Endothelial cell of umbilical vein (primary cell): ENCODE data around the gene ENDOD1. TPM values are rescaled to one million over a fixed set of nuclear protein-coding genes. Genes with fewer than 3 reads are reported as not detected.

Experiments used
- BruUV-seq: library from RNA; stranded (reverse); fragments of 400-500 nt; replicated peaks from 2 replicates; lab custom pipeline; 2021; lab: Mats Ljungman, UMichigan
- CTCF ChIA-PET: fragments of 300-600, 350-600 bp; sonication (Branson Sonifier 250); formaldehyde crosslinking; loops from one replicate; lab custom pipeline; 2021; ENCODE audit warnings: antibody characterized with exemption, inconsistent platforms; lab: Charles Lee
- POLR2A ChIA-PET: fragments of 300-600, 350-600 bp; sonication (Branson Sonifier 250); formaldehyde crosslinking; loops from one replicate; lab custom pipeline; 2021; ENCODE audit warnings: antibody characterized with exemption, inconsistent platforms; lab: Charles Lee
- DNase-seq: peaks from one replicate; pipeline ENCODE4 v3.0.0-alpha.2; 2011; ENCODE audit warnings: low read depth, low spot score
- FAIRE-seq: peaks from 2 replicates; lab custom pipeline; 2011; peaks lifted over from hg19 to GRCh38; lab: Jason Lieb, UNC
- H2AFZ ChIP-seq: 2 replicates; pipeline ENCODE4 v1.6.0; 2012; ENCODE audit warnings: low read depth, low read length, control low read depth, inconsistent platforms
- H3K27ac ChIP-seq: 2 replicates; pipeline ENCODE4 v1.5.1; 2011; ENCODE audit warnings: low read depth, mild to moderate bottlenecking, control low read depth, low read length, moderate library complexity; ENCODE audit not compliant: insufficient read depth
- H3K27me3 ChIP-seq, 2 experiments: 2 replicates each; pipeline versions ENCODE4 v1.6.0 to v1.6.1; 2011; ENCODE audit warnings: low read length in 2 of 2, mixed read lengths in 1 of 2; ENCODE audit not compliant: control insufficient read depth in 2 of 2, insufficient read depth in 2 of 2
- H3K36me3 ChIP-seq, 2 experiments: 2 replicates in 1 of 2; 3 replicates in 1 of 2; pipeline ENCODE4 v1.5.1; 2011; ENCODE audit warnings: low read length in 2 of 2, mild to moderate bottlenecking in 1 of 2, moderate library complexity in 1 of 2; ENCODE audit not compliant: control insufficient read depth in 2 of 2, insufficient read depth in 2 of 2; ENCODE audit errors: extremely low read depth in 1 of 2
- H3K4me1 ChIP-seq: 3 replicates; pipeline ENCODE4 v1.5.1; 2011; ENCODE audit warnings: mild to moderate bottlenecking, low read length; ENCODE audit not compliant: control insufficient read depth, insufficient read depth; ENCODE audit errors: extremely low read depth
- H3K4me2 ChIP-seq: 2 replicates; pipeline ENCODE4 v1.6.1; 2011; ENCODE audit warnings: low read length, control low read depth, mixed read lengths; ENCODE audit not compliant: insufficient read depth
- H3K4me3 ChIP-seq, 3 experiments: fragments of 200-600 bp in 1 of 3; sonication (generic), shearing (Covaris generic) in 1 of 3; replicated peaks in 1 of 3; 2 replicates each; pipeline ENCODE4 v1.5.1; 2011 to 2016; ENCODE audit warnings: control low read depth in 3 of 3, low read length in 3 of 3, mild to moderate bottlenecking in 2 of 3, inconsistent platforms in 1 of 3, low read depth in 1 of 3, moderate library complexity in 1 of 3; ENCODE audit not compliant: insufficient read depth in 1 of 3
- H3K79me2 ChIP-seq: 2 replicates; pipeline ENCODE4 v1.6.0; 2012; ENCODE audit warnings: low read length, inconsistent platforms; ENCODE audit not compliant: control insufficient read depth, insufficient read depth
- H3K9ac ChIP-seq: replicated peaks from 2 replicates; pipeline ENCODE3; 2011; ENCODE audit warnings: low read length, control low read depth; ENCODE audit not compliant: insufficient read depth; ENCODE audit errors: extremely low read depth
- H3K9me1 ChIP-seq: replicated peaks from 3 replicates; pipeline ENCODE4 v1.6.0; 2011; ENCODE audit warnings: mild to moderate bottlenecking, low read length; ENCODE audit not compliant: control insufficient read depth, insufficient read depth; ENCODE audit errors: extremely low read depth
- H3K9me3 ChIP-seq: replicated peaks from 2 replicates; pipeline ENCODE4 v1.5.1; 2012; ENCODE audit warnings: low read length, inconsistent platforms; ENCODE audit not compliant: control insufficient read depth, insufficient read depth
- H4K20me1 ChIP-seq: replicated peaks from 2 replicates; pipeline ENCODE3; 2011; ENCODE audit warnings: mild to moderate bottlenecking, low read length; ENCODE audit not compliant: control insufficient read depth, insufficient read depth; ENCODE audit errors: extremely low read depth
- EZH2 ChIP-seq: IDR thresholded peaks from 2 replicates; pipeline ENCODE4 v1.6.1; 2012; ENCODE audit warnings: borderline replicate concordance, low read depth, mild to moderate bottlenecking, moderate library complexity, low read length, inconsistent platforms; ENCODE audit not compliant: severe bottlenecking
- FOS ChIP-seq: IDR thresholded peaks from 2 replicates; pipeline ENCODE4 v1.6.1; 2011; ENCODE audit warnings: mild to moderate bottlenecking, low read length, moderate library complexity, borderline replicate concordance; ENCODE audit not compliant: insufficient read depth
- GATA2 ChIP-seq: IDR thresholded peaks from 2 replicates; pipeline ENCODE4 v1.7.0; 2011; ENCODE audit warnings: low read depth, mild to moderate bottlenecking, moderate library complexity, mixed read lengths, low read length; ENCODE audit not compliant: insufficient read length, insufficient read depth
- JUN ChIP-seq: IDR thresholded peaks from 2 replicates; pipeline ENCODE4 v1.6.1; 2011; ENCODE audit warnings: borderline replicate concordance, low read depth; ENCODE audit not compliant: insufficient read length, insufficient read depth
- MYC ChIP-seq: IDR thresholded peaks from one replicate; pipeline ENCODE4 v1.6.1; 2011; ENCODE audit warnings: mild to moderate bottlenecking, low read depth, low read length
- POLR2A ChIP-seq: IDR thresholded peaks from 2 replicates; pipeline ENCODE4 v1.6.1; 2012; ENCODE audit warnings: low read depth, mild to moderate bottlenecking, control low read depth, low read length
- POLR2AphosphoS5 ChIP-seq: IDR thresholded peaks from 2 replicates; pipeline ENCODE4 v1.6.1; 2012; ENCODE audit warnings: low read depth, mild to moderate bottlenecking, control low read depth, low read length, moderate library complexity; ENCODE audit not compliant: insufficient read depth
- dilution Hi-C: fragments of 300-500 bp; cut with MboI; formaldehyde crosslinking; loops from one replicate; pipeline ENCODE4 v1.15.0; 2019; ENCODE audit warnings: low sequenced_read_pairs; ENCODE audit not compliant: extremely low pct_ligation_motif_present
- intact Hi-C: fragments of 100-400 bp; cut with micrococcal nuclease; formaldehyde crosslinking; loops from one replicate; pipeline ENCODE4 v1.10.0; 2022
- polyA plus RNA-seq, 4 experiments: library from polyadenylated mRNA; depleted of rRNA in 3 of 4; stranded (reverse) in 3 of 4; unstranded in 1 of 4; fragments of >200 nt; gene quantifications; 2 replicates each; pipeline versions ENCODE4 v1.2.1 to v1.2.3, GENCODE V29; 2011 to 2012; ENCODE audit warnings: missing spikeins in 1 of 4
- total RNA-seq: library from RNA; stranded (reverse); gene quantifications from 2 replicates; pipeline ENCODE4 v1.2.3, GENCODE V29; 2021
- TF ChIP-seq, protein P1 (sequence below), 2 donors: IDR thresholded peaks; 1 replicate in 1 of 2; 2 replicates in 1 of 2; pipeline ENCODE4 v1.5.1; 2011; ENCODE audit warnings: low read length in 2 of 2, mild to moderate bottlenecking in 2 of 2, moderate library complexity in 2 of 2, control low read depth in 1 of 2, inconsistent platforms in 1 of 2, low read depth in 1 of 2; ENCODE audit not compliant: insufficient read depth in 1 of 2; ENCODE audit errors: extremely low read depth in 1 of 2
- TF ChIP-seq, protein P2 (sequence below): IDR thresholded peaks from 2 replicates; pipeline ENCODE4 v1.6.1; 2011; ENCODE audit not compliant: insufficient read depth, insufficient read length

The ENDOD1 gene
- total and polyA plus RNA-seq, 2 donors (not counting 3 experiments of a cell fraction or from before 2014, with no cell fraction given): 10.5 to 20.5 TPM

DNA sequence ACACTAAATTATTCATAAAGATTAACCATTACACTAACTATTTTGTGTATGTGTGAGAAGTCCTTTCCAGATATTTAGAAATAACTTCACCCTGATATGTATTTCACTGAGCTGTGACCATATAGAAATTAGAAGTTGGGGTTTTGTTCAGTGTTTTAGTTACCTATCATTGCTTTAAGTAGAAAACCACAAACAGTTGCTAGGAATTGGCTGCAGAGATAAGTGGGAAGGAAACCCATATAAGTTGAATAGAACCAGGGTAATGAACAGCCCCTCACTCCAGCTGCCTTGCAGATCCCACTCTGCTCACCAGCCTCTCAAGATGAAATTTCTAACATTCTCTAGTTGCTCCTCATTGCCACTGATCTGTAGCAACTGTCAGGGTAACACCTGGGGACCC lies 12.7 kb upstream of the ENDOD1 start:
- Histone ChIP-seq H3K36me3 (no peaks in the 10 kb centered on the region), H3K9me1 (no peaks in the 10 kb centered on the region), H3K9me3 (no peaks in the 10 kb centered on the region), H4K20me1 (no peaks in the 10 kb centered on the region), H3K4me2 (no peak overlapping the region), H3K79me2 (no peaks in the 10 kb centered on the region), H3K4me1 (peaks cover 18% of the 10 kb centered on the region), H3K9ac (no peak overlapping the region), H3K27me3 (no peaks in the 10 kb centered on the region), H3K27ac (no peak overlapping the region), H2AFZ (no peak overlapping the region), H3K4me3 (no peak overlapping the region)
- intact Hi-C loops: no loop called here
- no TSS peak for BruUV-seq
- CTCF ChIA-PET: interaction anchor here (0.9 to 4.3 kb wide), 10 partner anchors 8 to 74 kb away, joined by 3 to 20 read pairs (median 4); partner anchors contain the start of genes ENDOD1 and SRSF8
- no peak for DNase-seq
- TF ChIP-seq GATA2: no peak
- TF ChIP-seq MYC: no peak
- no peak for TF ChIP-seq POLR2A
- TF ChIP-seq, protein P1, sequence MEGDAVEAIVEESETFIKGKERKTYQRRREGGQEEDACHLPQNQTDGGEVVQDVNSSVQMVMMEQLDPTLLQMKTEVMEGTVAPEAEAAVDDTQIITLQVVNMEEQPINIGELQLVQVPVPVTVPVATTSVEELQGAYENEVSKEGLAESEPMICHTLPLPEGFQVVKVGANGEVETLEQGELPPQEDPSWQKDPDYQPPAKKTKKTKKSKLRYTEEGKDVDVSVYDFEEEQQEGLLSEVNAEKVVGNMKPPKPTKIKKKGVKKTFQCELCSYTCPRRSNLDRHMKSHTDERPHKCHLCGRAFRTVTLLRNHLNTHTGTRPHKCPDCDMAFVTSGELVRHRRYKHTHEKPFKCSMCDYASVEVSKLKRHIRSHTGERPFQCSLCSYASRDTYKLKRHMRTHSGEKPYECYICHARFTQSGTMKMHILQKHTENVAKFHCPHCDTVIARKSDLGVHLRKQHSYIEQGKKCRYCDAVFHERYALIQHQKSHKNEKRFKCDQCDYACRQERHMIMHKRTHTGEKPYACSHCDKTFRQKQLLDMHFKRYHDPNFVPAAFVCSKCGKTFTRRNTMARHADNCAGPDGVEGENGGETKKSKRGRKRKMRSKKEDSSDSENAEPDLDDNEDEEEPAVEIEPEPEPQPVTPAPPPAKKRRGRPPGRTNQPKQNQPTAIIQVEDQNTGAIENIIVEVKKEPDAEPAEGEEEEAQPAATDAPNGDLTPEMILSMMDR (IDR thresholded peaks at IDR 0.05; ENCODE audit: extremely low read depth in 1 of 2, insufficient read depth in 1 of 2, low read depth in 1 of 2, low read length in 2 of 2): no peak
- no peak for TF ChIP-seq EZH2
- TF ChIP-seq, protein P2, sequence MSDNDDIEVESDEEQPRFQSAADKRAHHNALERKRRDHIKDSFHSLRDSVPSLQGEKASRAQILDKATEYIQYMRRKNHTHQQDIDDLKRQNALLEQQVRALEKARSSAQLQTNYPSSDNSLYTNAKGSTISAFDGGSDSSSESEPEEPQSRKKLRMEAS: no peak
- no peak for TF ChIP-seq FOS
- TF ChIP-seq POLR2AphosphoS5: no peak
- TF ChIP-seq JUN: no peak
- FAIRE-seq: no peak
- POLR2A ChIA-PET: no interaction called here
- dilution Hi-C loops: no loop called here
